DND-41 (cell line): Measurements from ENCODE around the gene STX17.

Experiments
- EZH2 ChIP-seq: IDR thresholded peaks from 3 replicates; pipeline ENCODE4 v1.6.1; 2012; ENCODE audit warnings: borderline replicate concordance, low read depth, mild to moderate bottlenecking, moderate library complexity, low read length, inconsistent platforms; ENCODE audit not compliant: severe bottlenecking
- TF ChIP-seq, protein P1 (sequence below): IDR thresholded peaks from 2 replicates; pipeline ENCODE4 v1.5.1; 2012; ENCODE audit warnings: borderline replicate concordance, low read length, moderate library complexity, mild to moderate bottlenecking; ENCODE audit not compliant: poor library complexity, severe bottlenecking; ENCODE audit errors: extremely low read depth

DNA sequence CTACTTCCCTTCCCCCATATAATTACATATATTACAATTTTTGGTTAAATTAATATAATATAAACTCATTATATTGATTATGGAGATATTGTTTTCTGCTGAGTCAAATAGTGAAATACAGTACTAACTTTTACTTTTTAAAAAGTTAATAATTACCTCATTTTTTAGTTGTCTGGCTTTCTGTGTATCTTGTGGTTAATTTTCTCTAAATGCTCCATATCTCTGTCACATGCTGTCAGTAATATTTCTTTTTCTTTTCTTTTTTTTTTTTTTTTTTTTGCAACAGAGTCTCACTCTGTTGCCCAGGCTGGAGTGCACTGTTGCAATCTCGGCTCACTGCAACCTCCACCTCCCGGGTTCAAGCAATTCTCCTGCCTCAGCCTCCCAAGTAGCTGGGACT is 23.2 kb downstream of the STX17 start:
- TF ChIP-seq, protein P1, sequence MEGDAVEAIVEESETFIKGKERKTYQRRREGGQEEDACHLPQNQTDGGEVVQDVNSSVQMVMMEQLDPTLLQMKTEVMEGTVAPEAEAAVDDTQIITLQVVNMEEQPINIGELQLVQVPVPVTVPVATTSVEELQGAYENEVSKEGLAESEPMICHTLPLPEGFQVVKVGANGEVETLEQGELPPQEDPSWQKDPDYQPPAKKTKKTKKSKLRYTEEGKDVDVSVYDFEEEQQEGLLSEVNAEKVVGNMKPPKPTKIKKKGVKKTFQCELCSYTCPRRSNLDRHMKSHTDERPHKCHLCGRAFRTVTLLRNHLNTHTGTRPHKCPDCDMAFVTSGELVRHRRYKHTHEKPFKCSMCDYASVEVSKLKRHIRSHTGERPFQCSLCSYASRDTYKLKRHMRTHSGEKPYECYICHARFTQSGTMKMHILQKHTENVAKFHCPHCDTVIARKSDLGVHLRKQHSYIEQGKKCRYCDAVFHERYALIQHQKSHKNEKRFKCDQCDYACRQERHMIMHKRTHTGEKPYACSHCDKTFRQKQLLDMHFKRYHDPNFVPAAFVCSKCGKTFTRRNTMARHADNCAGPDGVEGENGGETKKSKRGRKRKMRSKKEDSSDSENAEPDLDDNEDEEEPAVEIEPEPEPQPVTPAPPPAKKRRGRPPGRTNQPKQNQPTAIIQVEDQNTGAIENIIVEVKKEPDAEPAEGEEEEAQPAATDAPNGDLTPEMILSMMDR: no peak
- TF ChIP-seq EZH2: no peak
